Activated T-helper 1 cell treated with anti-CD3 and anti-CD28 coated beads, Interleukin-12 subunit alpha, Interleukin-12 subunit beta, Interleukin-2, Interleukin-4 antibody, amounts not matched to agents 30 ng/mL and 10 ng/mL and 1 ng/mL, durations not matched to agents 14 hours and 24 hours and 36 hours (primary cell): ENCODE data around the gene PTP4A2. TPM values are rescaled to one million over a fixed set of nuclear protein-coding genes. Genes with fewer than 3 reads are reported as not detected.

Experiments used
- DNase-seq: peaks from one replicate; pipeline ENCODE4 v3.0.0; 2021; ENCODE audit warnings: low spot score
- H3K27ac Mint-ChIP-seq: one replicate; pipeline ENCODE4 v1.8.0; 2021; ENCODE audit warnings: mild to moderate bottlenecking, mixed read lengths
- H3K27me3 Mint-ChIP-seq: one replicate; pipeline ENCODE4 v1.8.0; 2022; ENCODE audit warnings: mild to moderate bottlenecking, moderate library complexity, mixed read lengths; ENCODE audit not compliant: insufficient read depth
- H3K36me3 Mint-ChIP-seq: one replicate; pipeline ENCODE4 v1.8.0; 2021; ENCODE audit warnings: low read depth, mixed read lengths
- H3K4me1 Mint-ChIP-seq: one replicate; pipeline ENCODE4 v1.8.0; 2021; ENCODE audit warnings: low read depth, mixed read lengths
- H3K4me3 Mint-ChIP-seq: one replicate; pipeline ENCODE4 v1.8.0; 2021; ENCODE audit warnings: mild to moderate bottlenecking, moderate library complexity, mixed read lengths
- H3K9me3 Mint-ChIP-seq: one replicate; pipeline ENCODE4 v1.8.0; 2021; ENCODE audit warnings: mixed read lengths
- intact Hi-C: fragments of 100-400 bp; cut with micrococcal nuclease; formaldehyde crosslinking; loops from one replicate; pipeline ENCODE4 v1.15.1; 2024
- total RNA-seq: library from RNA; stranded (reverse); gene quantifications from 2 replicates; pipeline ENCODE4 v1.2.3, GENCODE V29; 2022

Gene PTP4A2
- total RNA-seq, 1 donor from 2014 or later, result 390 TPM

- H3K4me3 Mint-ChIP-seq, result peak overlapping the region; percentile 67
- peaks cover 18% of the 10 kb centered on the region for H3K36me3 Mint-ChIP-seq
- H3K4me1 Mint-ChIP-seq, result peaks cover 63% of the 10 kb centered on the region
- no peaks in the 10 kb centered on the region for H3K9me3 Mint-ChIP-seq
- H3K27me3 Mint-ChIP-seq, result no peaks in the 10 kb centered on the region
- intact Hi-C loops, result loop anchor here (1.0 to 10.0 kb wide), 8 partner anchors 25 to 395 kb away; partner anchors contain the start of genes KHDRBS1, KPNA6, MARCKSL1 and PEF1
- peak; percentile 76 for DNase-seq
- H3K27ac Mint-ChIP-seq, result peak overlapping the region; percentile 91
Measured at GRCh38 chr1:31939484-31940329, 1.5 kb upstream of the PTP4A2 start.

- Mint-ChIP-seq H3K27me3 (no peaks in the 10 kb centered on the region), H3K36me3 (peaks cover 20% of the 10 kb centered on the region), H3K4me3 (peak overlapping the region; percentile 100), H3K27ac (peak overlapping the region; percentile 99), H3K9me3 (no peaks in the 10 kb centered on the region), H3K4me1 (peaks cover 66% of the 10 kb centered on the region)
- peak; percentile 61 for DNase-seq
- intact Hi-C loops, result loop anchor here (5.0 to 10.0 kb wide), 4 partner anchors 135 to 397 kb away; partner anchors contain the start of genes KPNA6, MARCKSL1, PEF1 and TMEM39B
Measured at GRCh38 chr1:31937300-31938183, 626 bp downstream of the PTP4A2 start.

- H3K4me1 Mint-ChIP-seq, result peaks cover 67% of the 10 kb centered on the region
- DNase-seq, result no peak
- no peaks in the 10 kb centered on the region for H3K9me3 Mint-ChIP-seq
- no peaks in the 10 kb centered on the region for H3K27me3 Mint-ChIP-seq
- H3K4me3 Mint-ChIP-seq, result peak overlapping the region; percentile 100
- intact Hi-C loops, result loop anchor here (1.0 to 10.0 kb wide), 5 partner anchors 9 to 398 kb away; partner anchors contain the start of genes KPNA6, MARCKSL1, PEF1 and TMEM39B
- H3K27ac Mint-ChIP-seq, result peak overlapping the region; percentile 99
- peaks cover 20% of the 10 kb centered on the region for H3K36me3 Mint-ChIP-seq
Measured at GRCh38 chr1:31936981-31937299, 1.2 kb downstream of the PTP4A2 start.

- peaks cover 72% of the 10 kb centered on the region for H3K4me1 Mint-ChIP-seq
- no peaks in the 10 kb centered on the region for H3K9me3 Mint-ChIP-seq
- no peaks in the 10 kb centered on the region for H3K27me3 Mint-ChIP-seq
- peak overlapping the region; percentile 100 for H3K4me3 Mint-ChIP-seq
- intact Hi-C loops, result loop anchor here (1.0 to 10.0 kb wide), 5 partner anchors 8 to 398 kb away; partner anchors contain the start of genes KPNA6, MARCKSL1, PEF1 and TMEM39B
- H3K27ac Mint-ChIP-seq, result peak overlapping the region; percentile 99
- DNase-seq, result no peak
- peaks cover 20% of the 10 kb centered on the region for H3K36me3 Mint-ChIP-seq
Measured at GRCh38 chr1:31936278-31936980, 1.7 kb downstream of the PTP4A2 start.

- H3K27ac Mint-ChIP-seq, result peak overlapping the region; percentile 99
- intact Hi-C loops, result loop anchor here (1.0 to 10.0 kb wide), 5 partner anchors 9 to 400 kb away; partner anchors contain the start of genes KPNA6, MARCKSL1, PEF1 and TMEM39B
- peaks cover 27% of the 10 kb centered on the region for H3K36me3 Mint-ChIP-seq
- no peak for DNase-seq
- H3K4me1 Mint-ChIP-seq, result peaks cover 78% of the 10 kb centered on the region
- no peaks in the 10 kb centered on the region for H3K27me3 Mint-ChIP-seq
- H3K4me3 Mint-ChIP-seq, result peak overlapping the region; percentile 100
- H3K9me3 Mint-ChIP-seq, result no peaks in the 10 kb centered on the region
Measured at GRCh38 chr1:31934706-31935629, 3.2 kb downstream of the PTP4A2 start.

GRCh38 chr1:31932491-31933316, 5.5 kb downstream of the PTP4A2 start:
- peak overlapping the region; percentile 100 for H3K4me3 Mint-ChIP-seq
- peaks cover 89% of the 10 kb centered on the region for H3K4me1 Mint-ChIP-seq
- no peaks in the 10 kb centered on the region for H3K9me3 Mint-ChIP-seq
- peak overlapping the region; percentile 99 for H3K27ac Mint-ChIP-seq
- intact Hi-C loops, result loop anchor here (10.0 kb wide), 2 partner anchors 288 to 402 kb away; partner anchors contain the start of genes MARCKSL1 and PEF1
- H3K27me3 Mint-ChIP-seq, result no peaks in the 10 kb centered on the region
- no peak for DNase-seq
- peaks cover 33% of the 10 kb centered on the region for H3K36me3 Mint-ChIP-seq

- Mint-ChIP-seq H3K27ac (peak overlapping the region; percentile 94), H3K4me1 (peaks cover 97% of the 10 kb centered on the region), H3K27me3 (no peaks in the 10 kb centered on the region), H3K36me3 (peaks cover 31% of the 10 kb centered on the region), H3K4me3 (peak overlapping the region; percentile 83), H3K9me3 (no peaks in the 10 kb centered on the region)
- intact Hi-C loops, result loop anchor here (1.0 to 10.0 kb wide), 3 partner anchors 12 to 403 kb away; partner anchors contain the start of genes MARCKSL1 and PEF1
- DNase-seq, result no peak
Measured at GRCh38 chr1:31931593-31932225, 6.5 kb downstream of the PTP4A2 start.

- DNase-seq, result no peak
- no peaks in the 10 kb centered on the region for H3K9me3 Mint-ChIP-seq
- intact Hi-C loops, result loop anchor here (1.0 to 10.0 kb wide), 3 partner anchors 12 to 404 kb away; partner anchors contain the start of genes MARCKSL1 and PEF1
- peak overlapping the region; percentile 94 for H3K27ac Mint-ChIP-seq
- H3K27me3 Mint-ChIP-seq, result no peaks in the 10 kb centered on the region
- H3K4me1 Mint-ChIP-seq, result peaks cover 97% of the 10 kb centered on the region
- H3K36me3 Mint-ChIP-seq, result peaks cover 27% of the 10 kb centered on the region
- peak overlapping the region; percentile 83 for H3K4me3 Mint-ChIP-seq
Measured at GRCh38 chr1:31930836-31931592, 7.2 kb downstream of the PTP4A2 start.

- Mint-ChIP-seq H3K27ac (peak overlapping the region; percentile 79), H3K4me3 (peak overlapping the region; percentile 77), H3K4me1 (peaks cover 90% of the 10 kb centered on the region), H3K36me3 (peaks cover 29% of the 10 kb centered on the region), H3K9me3 (no peaks in the 10 kb centered on the region), H3K27me3 (no peaks in the 10 kb centered on the region)
- no peak for DNase-seq
- intact Hi-C loops, result loop anchor here (1.0 to 5.0 kb wide), 2 partner anchors 29 to 325 kb away; partner anchors contain the start of gene LCK
Measured at GRCh38 chr1:31927661-31927980, 10.5 kb downstream of the PTP4A2 start.
